ENCODE measurements around the gene KDM2A.
"Not testable (repeated sequence)": the region's sequence is repeated elsewhere in the genome, so short reads cannot be mapped to it uniquely, and the experiment has no call there.

KDM2A gene

GRCh38 chr11:67117176-67117575 is 1.9 kb upstream of the KDM2A start:
- DNase-seq: no peak

GRCh38 chr11:67117672-67118180 is 1.3 kb upstream of the KDM2A start:
- peak; percentile 76 for DNase-seq

- peak; percentile 90 for DNase-seq
Measured at GRCh38 chr11:67118181-67118766, 789 bp upstream of the KDM2A start.

GRCh38 chr11:67119585-67120391 is 725 bp downstream of the KDM2A start:
- DNase-seq: peak; percentile 63

GRCh38 chr11:67120456-67120855 is 1.4 kb downstream of the KDM2A start:
- DNase-seq: no peak

- DNase-seq: peak; percentile 28
Measured at GRCh38 chr11:67120881-67121710, 2.0 kb downstream of the KDM2A start.

- DNase-seq: not testable (repeated sequence)
Measured at GRCh38 chr11:67123801-67124200, 4.7 kb downstream of the KDM2A start.

- DNase-seq: not testable (repeated sequence)
Measured at GRCh38 chr11:67126243-67126642, 7.2 kb downstream of the KDM2A start.

- DNase-seq: no peak
Measured at GRCh38 chr11:67126986-67127385, 7.9 kb downstream of the KDM2A start.

GRCh38 chr11:67130861-67131260 is 11.8 kb downstream of the KDM2A start:
- DNase-seq: not testable (repeated sequence)

GRCh38 chr11:67136156-67136555 is 17.1 kb downstream of the KDM2A start:
- DNase-seq: no peak

GRCh38 chr11:67138922-67139321 is 19.9 kb downstream of the KDM2A start:
- DNase-seq: no peak

GRCh38 chr11:67146516-67147226 is 27.6 kb downstream of the KDM2A start:
- DNase-seq: no peak

- DNase-seq: no peak
Measured at GRCh38 chr11:67153971-67154370, 34.9 kb downstream of the KDM2A start.

- no peak for DNase-seq
Measured at GRCh38 chr11:67154726-67155125, 35.7 kb downstream of the KDM2A start.

GRCh38 chr11:67157691-67158090 is 38.6 kb downstream of the KDM2A start:
- no peak for DNase-seq

- no peak for DNase-seq
Measured at GRCh38 chr11:67158221-67158620, 39.2 kb downstream of the KDM2A start.

GRCh38 chr11:67160045-67160444 is 41.0 kb downstream of the KDM2A start:
- DNase-seq: no peak

GRCh38 chr11:67160872-67161783 is 42.1 kb downstream of the KDM2A start:
- DNase-seq: no peak

GRCh38 chr11:67163006-67163405 is 43.9 kb downstream of the KDM2A start:
- DNase-seq: no peak

- no peak for DNase-seq
Measured at GRCh38 chr11:67165623-67166022, 46.6 kb downstream of the KDM2A start.

Data from right kidney (tissue), 1 donor.